NCI-H510A (cell line): ENCODE data around the gene PLPP7.
"Not testable (repeated sequence)": the region's sequence is repeated elsewhere in the genome, so short reads cannot be mapped to it uniquely, and the experiment has no call there.

Experiments used
- DNase-seq: peaks from one replicate; lab custom pipeline; 2025; lab: John Stamatoyannopoulos, UW

Gene PLPP7

DNA sequence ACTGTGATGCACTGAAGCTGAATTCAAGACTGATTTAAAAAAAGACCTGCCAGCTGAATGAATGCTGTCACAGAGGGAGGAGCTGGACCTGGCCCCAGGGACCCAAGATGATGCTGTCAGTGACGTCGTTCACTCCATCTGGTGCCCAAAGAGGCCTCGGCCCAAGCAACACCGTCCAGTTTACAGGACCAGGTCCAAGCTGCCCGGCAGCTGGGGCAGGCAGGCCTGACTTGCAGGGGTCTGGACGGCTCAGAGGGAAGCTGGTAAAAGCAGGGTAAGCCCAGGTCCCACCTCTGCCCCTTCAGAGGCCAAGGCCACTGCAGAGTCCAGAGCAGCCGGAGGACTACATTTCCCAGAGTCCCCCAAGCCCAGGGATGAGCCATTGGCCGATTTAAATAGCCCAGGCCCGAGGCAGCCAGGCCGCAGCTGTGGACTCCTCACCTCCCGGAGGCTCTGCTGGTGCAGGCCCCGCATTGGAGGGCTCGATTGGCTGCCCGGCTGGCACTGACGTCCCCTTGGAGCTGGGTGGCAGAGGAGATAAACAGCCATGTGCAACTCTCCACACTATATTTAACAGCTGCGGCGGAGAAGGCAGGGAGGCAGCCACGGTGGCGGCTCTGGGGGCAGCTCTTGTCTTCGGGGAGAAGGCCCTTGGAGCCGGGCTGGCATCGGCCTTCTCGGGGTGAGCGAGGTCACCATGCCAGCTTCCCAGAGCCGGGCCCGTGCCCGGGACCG, at the start of gene PLPP7:
PLPP7 (plus strand) TSS at position 423 of the 735 bp plus-strand sequence; CDS start at position 698, 275 bp downstream.
- no peak for DNase-seq

DNA sequence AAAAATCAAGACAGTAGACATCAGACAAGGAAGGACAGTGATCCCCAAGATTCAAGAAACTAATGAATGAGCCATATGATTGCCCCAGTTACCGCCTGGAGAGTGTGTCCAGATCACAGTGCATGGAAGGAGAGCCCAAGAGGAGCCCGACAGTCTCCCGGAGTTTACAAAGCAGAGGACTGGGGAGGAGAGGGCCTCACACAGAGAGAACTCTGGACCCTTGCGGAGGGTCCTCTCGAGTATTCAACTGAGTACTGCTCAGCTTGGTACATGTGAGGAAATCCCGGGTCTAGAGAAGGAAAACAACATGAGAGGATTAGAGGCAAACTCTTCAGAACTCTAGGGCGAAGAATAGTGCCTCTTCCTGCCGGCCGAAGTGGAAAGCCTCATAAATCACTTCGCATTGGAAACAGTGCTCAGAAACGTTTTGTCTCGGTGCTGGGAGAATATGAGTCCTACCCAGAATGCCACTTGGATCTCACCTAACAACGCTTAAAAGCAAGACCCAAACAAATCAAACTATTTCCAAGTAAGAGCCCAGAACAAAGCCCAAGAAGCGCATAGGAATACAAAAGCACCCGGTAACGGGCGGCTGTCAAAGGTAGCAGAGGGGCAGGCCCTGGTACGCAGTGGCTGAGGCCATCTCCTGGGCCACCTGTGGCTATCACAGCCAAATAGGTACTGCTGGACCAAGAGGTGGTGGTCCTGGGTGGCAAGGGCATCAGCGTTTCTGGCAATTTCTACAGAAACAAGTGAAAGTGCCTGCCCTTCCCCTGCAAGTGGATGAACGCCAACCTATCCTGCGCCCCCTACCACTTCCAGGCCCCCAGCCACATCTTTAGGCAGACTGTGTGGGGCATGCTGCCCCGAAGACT, 49.2 kb upstream of the PLPP7 start:
- DNase-seq = no peak

DNA sequence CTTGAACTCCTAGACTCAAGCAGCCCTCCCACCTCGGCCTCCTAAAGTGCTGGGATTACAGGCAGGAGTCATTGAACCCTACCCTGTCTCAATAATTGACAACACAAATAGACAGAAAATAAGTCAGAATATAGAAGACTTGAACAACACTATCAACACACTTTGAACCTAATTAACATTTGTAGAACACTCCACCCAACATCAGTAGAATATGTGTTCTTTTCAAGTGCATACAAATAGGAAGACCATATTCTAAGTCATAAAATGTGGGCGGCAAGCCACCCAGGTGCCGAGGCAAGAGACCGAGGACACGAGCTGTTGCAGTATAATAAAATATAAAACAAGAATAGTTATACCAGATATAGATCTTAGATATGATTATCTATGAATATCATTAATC, 45.2 kb upstream of the PLPP7 start:
- not testable (repeated sequence) for DNase-seq

DNA sequence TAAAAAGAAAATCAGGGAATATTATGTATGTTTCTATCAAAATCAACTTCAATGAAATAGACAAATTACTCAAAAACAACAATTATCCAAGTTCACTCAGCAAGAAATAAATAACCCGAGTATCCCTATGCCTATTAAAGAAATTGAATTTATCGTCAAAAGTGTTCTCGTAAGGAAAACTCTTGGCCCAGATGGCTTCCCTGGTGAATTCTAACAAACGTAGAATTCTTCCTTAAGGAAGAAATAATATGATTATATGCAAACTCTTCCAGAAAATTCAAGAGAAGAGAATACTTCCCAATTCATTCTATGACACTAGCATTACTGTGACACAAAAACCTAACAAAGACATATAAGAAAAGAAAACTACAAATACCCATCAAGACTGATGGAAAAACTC, 42.9 kb upstream of the PLPP7 start:
- DNase-seq = no peak

DNA sequence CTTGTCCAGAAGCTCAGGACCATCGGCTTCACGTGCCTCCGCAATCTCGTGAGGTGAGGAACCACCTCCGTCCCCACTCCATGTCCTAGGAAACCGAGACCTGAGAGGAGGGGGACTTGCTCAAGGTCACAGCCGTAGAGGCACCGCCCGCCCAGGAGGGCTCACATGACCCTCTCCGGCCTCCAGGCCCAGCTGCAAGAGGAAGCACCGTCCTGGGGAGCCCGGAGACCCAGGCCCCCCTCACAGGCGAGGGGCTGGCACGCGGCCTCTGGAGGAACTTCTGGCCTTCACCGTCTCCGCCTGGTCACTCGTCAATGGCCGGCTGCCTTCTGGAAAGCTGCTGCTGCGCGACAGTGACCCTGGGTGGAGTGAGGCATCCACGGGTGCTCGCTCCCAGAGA, 37.4 kb upstream of the PLPP7 start:
- no peak for DNase-seq

DNA sequence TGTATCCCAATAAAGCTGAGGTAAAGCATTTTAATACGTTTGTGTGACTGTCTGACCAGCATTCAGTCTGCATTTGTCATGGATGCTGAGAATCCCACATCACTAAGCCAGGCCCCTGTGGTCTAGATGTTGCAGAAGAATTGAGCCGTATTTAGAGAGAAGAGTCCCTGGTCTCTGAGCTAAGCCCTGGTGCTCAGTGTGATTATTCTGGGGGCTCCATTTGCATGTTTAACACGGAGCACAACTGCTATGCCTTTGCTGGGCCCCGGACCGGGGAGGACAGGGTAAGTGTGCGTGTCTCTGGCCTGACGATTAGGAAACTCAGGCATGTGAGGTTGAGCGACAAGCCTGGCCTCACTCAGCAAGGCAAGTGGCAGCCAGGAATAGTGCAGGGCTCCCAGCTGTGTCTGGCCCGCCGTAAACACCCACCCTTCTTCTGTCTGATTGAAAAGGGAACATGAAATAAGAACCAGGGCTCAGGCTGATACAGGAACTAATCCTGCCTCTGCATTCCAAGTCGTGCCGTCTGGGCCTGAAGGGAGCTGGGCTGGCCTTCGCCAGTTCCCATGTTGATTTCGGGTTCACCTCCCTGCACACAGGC, 35.5 kb upstream of the PLPP7 start:
- no peak for DNase-seq

DNA sequence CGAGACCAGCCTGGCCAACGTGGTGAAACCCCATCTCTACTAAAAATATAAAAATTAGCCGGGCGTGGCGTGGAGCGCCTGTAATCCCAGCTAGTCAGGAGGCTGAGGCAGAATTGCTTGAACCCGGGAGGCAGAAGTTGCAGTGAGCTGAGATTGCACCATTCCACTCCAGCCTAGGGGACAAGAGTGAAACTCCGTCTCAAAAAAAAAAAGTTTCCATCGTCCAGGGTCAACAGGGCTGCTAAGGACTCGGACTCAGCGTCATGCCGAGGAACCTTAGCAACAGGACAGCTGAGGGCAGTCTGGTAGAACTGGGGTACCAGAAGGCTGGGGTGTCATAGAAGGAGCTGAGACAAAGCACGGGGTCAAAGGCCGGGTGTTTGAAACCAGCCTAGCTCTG, 34.9 kb upstream of the PLPP7 start:
- DNase-seq = no peak

DNA sequence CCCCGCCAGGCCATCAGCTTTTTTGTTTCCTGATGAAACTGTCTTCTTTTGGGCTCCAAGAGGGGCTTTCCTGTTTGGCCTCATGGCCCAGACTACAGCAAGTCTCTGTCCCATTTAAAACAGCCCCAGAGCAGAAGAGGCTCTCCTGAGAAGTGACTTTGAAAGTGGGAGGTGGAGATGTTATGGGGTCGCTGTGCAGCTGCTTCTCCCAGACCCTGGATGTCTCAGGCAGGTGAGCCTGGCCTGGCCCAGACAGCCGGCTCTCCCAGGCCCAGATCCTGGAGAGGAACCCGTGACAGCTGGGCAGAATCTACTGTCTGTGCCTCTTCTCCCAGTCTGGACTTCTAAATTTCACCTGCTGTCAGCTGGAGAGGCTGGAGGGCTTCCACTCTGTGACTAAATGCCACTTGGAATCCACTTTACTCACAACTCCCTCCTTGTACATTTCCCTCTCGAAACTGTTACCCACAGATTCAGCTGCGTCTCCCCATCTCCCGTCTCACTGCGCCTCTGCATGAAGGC, 33.8 kb upstream of the PLPP7 start:
- no peak for DNase-seq

DNA sequence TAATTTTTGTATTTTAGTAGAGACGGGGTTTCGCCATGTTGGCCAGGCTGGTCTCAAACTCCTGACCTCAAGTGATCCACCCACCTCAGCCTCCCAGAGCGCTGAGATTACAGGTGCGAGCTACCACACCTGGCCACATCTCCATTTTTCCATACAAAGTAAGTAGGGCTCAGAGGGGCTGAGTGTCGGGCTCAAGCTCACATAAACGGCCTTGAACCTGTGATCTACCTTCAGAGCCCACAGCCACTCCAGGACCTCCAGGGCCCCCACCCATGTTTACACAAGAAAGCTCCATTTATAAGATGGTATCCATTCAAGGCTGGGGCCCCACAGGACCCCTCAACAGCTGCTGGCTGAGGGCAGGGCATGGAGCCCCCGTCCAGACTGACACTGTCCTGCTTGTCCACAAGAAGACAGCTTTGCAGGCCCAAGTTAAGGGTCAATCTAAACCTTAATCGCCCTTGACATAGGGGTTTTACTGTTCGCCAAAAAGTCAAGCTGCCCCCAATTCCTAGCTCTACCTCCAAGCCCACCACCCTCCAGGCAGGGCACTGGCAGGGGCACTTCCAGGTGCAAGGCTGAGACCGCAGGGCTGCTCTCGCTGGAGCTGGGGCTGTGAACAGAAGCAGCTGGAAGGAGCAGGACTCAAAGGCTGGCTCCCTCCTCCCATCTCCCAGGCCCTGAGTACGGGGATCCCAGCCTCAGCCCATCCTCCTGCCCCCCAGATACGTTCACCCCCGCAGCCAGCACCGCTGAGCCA, 32.1 kb upstream of the PLPP7 start:
- DNase-seq = no peak

DNA sequence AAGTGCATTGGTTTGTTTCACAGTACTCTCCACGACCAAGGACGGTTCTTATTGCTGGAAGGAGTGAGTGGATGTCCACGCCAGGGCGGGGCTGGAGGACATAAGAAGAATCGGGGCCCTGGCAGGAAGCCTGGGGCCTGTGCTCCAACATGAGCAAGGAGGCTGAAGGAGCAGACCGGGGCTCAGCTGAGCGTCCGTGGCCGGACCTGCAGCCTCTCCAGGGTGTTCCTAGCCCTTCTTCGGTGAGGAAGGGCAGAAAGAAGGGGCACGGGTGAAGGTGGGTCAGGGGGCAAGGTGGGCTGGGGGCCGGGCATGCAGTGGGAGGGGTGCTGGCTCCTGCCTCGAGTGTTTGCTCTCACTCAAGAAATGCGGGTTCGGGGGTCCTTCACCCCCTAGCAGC, 31.3 kb upstream of the PLPP7 start:
- no peak for DNase-seq

DNA sequence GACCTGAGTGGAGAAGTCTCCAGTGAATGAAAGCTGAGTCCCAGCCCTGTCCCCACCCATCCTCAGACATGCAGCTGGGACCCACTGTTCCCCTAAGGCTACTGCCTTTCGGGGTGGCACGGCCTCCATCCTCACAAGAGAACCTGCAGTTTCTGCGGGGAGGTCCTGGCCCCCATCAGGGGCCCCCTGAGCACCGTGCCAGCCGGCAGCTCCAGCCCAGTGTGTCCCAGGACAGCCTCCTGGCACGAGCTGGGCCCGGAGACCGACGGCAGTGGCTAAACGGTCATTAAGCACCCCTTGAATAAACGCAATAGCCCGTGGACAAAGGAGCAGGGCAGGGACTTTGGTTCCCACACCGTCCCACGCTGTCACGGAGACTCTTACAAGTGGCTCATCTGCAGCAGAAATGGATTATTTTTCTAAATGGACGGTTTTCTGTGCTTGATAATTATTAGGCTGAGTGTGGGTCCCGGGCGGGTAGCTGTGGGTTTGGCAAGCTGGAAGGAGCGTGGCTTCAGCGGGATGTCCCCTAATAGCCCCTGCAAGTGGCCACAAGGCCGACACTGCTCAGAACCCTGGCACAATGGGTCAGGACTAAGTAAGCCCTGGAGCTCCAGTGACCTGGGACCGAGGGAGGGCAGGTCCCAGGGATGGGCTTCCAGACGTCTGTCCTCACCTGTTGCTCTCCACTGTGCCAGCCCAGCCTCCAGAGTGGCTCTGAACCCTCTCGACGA, 30.7 kb upstream of the PLPP7 start:
- no peak for DNase-seq

DNA sequence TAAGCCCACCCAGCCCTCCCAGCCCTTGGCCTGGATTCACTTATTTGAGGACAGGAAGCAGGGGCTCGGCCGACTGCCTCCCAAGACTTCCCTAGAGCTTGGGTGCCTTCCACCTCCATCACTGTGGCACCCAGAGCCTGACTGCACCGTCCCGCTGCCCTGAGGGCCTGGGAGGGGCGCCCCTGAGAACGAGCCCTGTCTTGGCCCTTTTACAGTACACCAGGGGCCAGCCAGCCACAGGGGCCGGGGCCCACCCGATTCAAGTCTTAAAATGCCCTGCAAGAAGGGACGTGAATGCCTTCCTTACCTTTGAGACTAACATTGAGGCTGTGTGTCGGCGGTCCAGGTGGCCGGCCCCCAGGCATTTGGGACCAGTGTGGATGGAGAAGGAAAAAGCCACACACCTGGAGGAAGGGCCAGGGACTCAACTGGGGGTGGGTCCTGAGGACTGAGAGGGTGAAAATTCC, 30.1 kb upstream of the PLPP7 start:
- no peak for DNase-seq

DNA sequence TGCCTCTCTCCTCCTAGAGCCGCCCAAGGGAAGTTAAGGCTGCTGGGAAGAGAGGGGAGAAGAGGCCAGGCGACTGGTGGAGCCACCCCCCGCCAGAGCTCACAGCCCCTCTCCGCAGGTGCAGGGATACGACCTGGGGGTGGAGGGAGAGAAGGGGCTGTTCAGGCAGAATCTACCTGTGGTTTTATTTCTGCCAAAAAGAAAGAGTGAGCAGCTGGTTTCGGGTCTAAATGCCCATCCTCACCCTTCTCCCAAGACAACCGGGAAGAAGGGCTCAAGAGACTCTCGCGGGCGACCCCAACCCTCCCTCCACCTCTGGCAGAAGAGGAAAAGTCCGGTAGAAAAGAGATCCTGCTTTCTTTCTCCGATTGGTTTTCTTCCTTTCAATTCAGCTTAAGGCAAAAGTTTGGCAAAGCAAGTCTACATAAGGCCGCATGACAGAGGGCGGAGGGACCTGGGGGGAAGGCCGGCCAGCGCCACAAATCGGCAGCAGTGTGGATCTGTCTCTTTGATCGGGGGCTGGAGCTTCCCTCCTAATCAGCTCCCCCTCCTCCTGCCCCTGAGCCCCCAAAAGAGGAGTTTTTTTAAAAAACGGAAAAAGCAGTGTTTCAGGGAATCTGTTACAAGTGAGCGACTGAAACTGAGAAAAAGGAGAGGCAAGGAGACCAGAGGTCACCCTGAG, 29.5 kb upstream of the PLPP7 start:
- DNase-seq = no peak

DNA sequence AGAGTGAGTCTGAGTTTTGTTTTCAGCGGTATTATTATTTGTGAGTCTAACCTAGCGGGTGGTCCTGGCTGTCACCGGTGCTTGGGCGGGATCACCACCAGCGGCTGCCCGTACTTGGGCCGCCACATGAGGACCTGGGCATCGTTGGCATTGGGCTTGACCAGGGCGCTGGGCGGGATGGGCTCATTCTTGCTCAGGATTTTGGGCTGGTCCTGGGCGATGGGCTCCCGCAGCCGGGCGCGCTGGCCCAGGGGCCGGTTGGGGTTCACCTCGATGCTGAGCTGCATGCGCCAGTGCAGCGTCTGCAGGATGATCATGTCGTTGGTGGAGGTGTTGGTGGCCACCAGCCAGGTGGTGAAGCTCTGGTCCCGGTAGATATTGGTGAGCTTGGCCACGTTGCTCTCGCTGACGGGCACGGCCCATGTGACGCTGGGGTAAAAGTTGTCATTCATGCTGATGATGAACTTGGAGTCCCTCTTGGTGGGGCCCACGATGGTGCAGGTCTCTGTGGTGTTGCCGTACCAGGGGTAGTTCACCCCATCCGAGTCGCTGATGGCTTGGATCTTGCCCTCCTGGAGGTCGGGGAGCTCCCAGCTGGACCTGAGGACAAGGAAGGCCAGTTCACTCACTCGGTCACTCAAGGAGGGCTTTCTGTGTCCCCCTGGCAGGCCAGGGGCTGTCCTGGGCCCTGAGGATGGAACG, 28.6 kb upstream of the PLPP7 start:
- DNase-seq = no peak

DNA sequence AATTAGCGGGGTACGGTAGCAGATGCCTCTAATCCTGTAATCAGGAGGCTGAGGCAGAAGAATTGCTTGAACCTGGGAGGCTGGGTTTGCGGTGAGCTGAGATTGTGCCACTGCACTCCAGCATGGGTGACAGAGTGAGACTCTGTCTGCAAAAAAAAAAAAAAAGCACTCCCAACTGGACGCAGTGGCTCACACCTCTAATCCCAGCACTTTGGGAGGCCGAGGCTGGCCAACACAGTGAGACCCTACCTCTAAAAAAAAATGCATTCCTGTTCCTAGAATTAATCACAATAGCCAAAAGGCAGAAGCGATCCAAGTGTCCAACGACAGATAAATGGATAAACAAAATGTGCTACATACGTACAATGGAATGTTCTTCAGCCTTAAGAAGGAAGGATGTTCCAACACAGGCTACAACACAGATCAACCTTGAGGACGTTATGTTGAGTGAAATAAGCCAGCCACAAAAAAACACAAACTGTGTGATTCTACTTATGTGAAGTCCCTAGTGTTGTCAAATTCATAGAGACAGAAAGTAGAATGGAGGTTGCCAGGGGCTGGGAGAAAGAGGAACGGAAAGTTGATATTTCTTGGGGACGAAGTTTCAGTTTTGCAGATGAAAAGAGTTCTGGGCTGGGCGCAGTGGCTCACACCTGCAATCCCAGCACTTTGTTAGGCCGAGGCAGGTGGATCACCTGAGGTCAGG, 27.0 kb upstream of the PLPP7 start:
- DNase-seq = no peak

DNA sequence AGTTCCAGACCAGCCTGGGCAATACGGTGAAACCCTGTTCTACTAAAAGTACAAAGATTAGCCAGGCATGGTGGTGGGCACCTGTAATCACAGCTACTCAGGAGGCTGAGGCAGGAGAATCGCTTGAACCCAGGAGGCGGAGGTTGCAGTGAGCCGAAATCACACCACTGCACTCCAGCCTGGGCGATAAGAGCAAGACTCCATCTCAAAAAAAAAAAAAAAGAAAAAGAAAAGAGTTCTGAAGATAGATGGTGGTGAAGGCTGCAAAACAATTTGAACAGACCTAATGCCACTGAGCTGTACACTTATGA, 26.5 kb upstream of the PLPP7 start:
- not testable (repeated sequence) for DNase-seq

DNA sequence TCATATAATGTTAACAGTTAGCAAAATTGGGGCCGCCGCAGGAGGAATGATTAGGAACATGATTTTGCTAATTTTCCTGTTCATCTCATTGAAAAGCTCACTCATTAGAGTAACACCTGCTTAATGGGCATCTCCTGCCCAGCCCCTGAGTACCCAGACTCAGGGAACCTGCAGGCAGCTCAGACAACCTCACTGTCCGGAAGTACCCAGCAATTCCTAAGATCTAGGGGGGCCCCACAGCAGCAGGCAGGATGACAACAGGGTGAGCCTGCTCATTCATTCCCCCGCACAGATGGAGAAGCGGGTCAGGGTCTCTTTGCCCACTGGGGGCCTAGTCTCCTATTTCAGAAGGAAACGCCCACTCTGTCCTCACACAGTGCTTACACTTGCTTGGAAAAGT, 25.8 kb upstream of the PLPP7 start:
- DNase-seq = no peak

DNA sequence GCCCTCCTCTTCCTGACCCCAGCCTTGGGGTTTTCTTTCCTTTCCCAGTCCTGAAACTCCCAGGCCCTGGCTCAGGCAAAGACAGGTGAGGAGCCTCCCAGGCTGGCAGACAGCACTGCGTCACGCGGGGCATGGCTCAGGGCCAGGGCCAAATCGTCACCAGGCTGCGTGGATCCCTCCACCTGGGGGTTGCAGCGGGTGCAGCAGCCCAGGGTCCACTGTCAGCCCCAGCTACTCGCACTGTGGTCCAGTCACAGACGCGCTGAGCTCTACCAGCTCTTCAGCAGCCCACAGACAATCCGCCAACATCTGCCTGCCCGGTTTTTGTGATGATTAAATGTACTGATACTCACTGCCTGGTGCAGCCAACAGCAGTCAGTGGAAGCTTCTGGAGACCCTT, 25.3 kb upstream of the PLPP7 start:
- DNase-seq = no peak
